NCI-H69 (cell line): ENCODE data around the gene PEX3.
"Not testable (repeated sequence)": the region's sequence is repeated elsewhere in the genome, so short reads cannot be mapped to it uniquely, and the experiment has no call there.

Source experiments
- DNase-seq: peaks from one replicate; lab custom pipeline; 2025; lab: John Stamatoyannopoulos, UW

Gene PEX3

GRCh38 chr6:143449082-143449713, 1.4 kb upstream of the PEX3 start:
- DNase-seq = no peak

- DNase-seq = peak; percentile 68
Observed at GRCh38 chr6:143449714-143450452, 722 bp upstream of the PEX3 start.

DNA sequence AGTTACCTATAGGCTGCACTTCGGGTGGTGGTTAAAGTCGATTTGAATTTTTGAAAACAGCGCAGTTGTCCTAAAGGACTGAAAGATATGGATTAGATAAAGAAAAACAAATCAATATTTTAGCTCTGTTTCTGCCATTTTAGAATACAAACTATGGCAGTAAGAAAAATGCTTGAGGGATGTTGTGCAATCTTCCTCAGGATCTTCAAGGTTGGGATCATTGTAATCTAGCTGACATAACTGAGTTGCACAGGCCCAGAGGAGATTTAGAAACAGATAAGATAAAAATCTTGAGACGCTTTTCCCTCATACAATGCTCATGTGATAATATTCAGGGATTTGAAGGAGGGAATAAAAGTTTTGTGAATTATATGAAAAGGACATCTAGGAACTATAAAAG, 926 bp downstream of the PEX3 start:
- no peak for DNase-seq

DNA sequence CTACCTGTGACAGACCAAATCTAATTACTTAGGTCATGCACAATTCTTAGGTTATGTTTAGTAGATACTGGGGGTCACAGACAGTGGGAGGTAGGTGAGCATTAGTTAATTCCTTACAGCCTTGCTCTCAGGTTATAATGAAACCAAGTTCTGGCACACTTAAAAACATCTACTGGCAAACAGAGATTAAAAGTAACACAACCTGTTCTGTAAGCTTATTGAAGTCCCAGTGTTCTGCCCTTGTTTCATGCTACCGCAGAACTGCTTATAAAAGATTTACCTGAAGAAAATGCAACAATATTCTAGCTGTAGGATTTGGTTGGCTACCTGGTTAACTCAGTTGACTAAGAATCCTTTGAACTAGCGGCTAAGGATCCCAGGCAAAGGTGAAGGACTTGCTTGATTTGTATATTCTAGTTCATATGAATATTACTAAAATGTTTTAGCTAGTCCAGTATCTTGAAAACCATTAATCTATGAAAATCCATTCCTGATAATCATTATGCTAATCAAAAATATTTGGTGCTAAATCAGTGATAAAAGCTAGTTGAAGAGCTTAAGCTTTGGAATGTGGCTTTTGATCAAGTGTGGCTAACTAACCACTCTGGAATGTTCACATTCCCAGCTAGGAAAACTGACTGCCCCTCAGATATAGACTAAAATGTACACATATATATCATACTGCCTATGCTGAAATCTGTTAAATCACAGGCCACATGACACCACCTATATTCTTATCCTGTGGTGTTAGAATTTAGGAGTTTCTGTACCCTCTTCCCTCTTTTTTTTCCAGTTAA, 7.2 kb downstream of the PEX3 start:
- no peak for DNase-seq

DNA sequence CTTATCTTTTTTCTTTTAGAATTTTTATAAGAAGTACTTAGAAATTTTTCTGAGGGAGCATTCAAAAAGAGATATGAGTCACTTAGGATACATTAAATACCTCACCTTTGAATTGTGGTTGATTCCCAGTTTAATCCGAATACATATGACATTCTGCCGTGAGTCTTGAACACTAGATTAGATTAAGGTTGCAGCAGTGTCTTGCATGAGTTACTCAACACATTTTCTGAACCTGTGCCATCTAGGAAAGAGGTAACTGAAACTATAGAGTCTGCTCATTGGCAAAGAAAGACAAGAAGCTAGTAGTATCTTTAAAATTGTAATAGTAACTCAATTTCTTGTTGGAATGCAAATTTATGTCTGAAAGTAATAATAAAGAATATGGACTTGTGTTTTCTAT, 14.9 kb downstream of the PEX3 start:
- no peak for DNase-seq

GRCh38 chr6:143468026-143468425, 17.4 kb downstream of the PEX3 start:
- DNase-seq = no peak

- not testable (repeated sequence) for DNase-seq
Observed at GRCh38 chr6:143468823-143469222, 18.2 kb downstream of the PEX3 start.

- DNase-seq = no peak
Observed at GRCh38 chr6:143471822-143472221, 21.2 kb downstream of the PEX3 start.

DNA sequence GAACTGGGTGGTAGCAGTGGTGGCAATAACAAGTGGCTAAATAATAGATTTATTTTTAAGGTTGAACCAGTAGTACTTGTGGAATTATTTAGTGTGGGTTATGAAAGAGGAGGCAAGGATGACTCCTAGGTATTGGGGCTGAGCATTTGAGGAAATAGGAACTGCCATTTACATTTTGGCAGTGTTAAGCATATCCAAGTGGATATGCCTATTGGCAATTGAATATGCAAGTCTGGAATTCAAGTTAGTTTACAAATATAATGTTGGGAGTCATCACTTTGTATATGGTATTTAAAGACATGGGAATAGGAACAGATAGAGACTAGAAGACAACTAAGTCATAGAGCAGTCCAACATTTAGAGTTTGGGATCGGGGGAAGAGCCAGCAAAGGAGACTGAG, 25.9 kb downstream of the PEX3 start:
- DNase-seq = no peak

- no peak for DNase-seq
Observed at GRCh38 chr6:143478479-143479062, 28.0 kb downstream of the PEX3 start.

DNA sequence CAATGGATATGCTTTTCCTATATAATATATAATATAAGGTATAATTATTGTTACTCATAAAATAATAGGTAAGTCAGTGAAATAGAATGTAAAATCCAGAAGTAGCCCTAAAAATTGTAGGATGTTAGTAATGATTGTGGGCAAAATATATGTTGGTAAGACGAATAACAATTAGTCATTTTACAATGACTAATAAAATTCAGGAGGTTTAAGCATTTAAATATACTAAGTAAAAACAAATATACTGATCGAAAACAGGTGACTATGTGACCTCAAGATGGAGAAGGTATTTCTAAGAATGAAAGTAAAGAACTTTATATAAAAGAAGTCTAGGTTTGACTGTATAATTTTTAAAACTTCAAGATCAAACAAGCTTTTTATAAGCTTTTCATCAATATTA, 32.0 kb downstream of the PEX3 start:
- no peak for DNase-seq

DNA sequence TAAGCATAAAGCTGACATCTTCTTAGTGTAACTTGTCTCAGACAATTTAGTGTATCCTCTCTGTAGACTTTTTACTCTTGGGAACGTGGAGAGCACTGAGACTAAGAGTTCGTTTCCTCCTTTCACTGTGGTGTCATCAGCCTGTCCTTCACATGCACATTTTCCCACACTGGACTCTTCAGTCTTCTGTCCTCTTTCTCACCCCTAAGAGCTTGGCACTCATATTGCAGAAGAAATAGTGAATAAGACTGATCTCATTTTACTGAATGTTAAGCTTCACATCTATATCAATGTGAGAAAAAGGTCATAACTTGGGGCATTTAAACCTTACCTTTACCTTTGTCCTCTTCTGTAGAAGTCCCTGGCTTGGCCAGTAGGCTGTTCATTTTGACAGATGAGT, 35.4 kb downstream of the PEX3 start:
- no peak for DNase-seq

- no peak for DNase-seq
Observed at GRCh38 chr6:143486752-143487151, 36.1 kb downstream of the PEX3 start.

DNA sequence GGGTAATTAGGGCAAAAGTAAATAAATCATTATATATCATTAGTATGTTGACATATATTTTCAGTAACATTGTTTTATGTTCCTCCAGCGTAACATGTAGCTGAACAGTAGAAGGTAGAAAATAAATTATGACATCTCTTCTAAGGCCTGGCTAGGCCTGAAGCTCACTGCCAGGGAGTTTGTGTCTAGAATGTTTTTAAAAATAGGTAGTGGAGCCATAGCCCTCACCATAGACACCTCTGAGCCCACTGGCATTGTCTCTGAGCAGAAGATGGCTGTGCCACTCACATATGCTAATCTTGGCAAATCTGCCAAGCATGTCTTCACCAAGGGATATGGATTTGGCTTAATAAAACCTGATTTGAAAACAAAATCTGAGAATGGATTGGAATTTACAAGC, 39.6 kb downstream of the PEX3 start:
- peak; percentile 25 for DNase-seq

- no peak for DNase-seq
Observed at GRCh38 chr6:143490775-143491174, 40.2 kb downstream of the PEX3 start.

DNA sequence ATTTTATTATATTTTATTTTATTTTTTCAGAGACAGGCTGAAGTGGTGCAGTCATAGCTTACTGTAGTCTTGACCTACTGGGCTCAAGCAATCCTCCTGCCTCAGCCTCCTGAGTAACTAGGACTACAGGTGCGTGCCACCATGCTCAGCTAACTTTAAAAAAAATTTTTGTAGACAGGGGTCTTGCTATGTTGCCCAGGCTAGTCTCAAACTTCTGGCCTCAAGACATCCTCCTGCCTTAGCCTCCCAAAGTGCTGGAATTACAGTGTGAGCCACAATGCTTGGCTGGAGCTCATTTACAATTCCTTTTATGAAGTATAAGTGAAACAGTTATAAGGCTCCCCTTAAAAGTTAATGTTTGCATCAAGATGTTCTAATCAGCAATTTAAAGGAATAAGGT, 46.4 kb downstream of the PEX3 start:
- DNase-seq = no peak

- DNase-seq = no peak
Observed at GRCh38 chr6:143498428-143498827, 47.8 kb downstream of the PEX3 start.

DNA sequence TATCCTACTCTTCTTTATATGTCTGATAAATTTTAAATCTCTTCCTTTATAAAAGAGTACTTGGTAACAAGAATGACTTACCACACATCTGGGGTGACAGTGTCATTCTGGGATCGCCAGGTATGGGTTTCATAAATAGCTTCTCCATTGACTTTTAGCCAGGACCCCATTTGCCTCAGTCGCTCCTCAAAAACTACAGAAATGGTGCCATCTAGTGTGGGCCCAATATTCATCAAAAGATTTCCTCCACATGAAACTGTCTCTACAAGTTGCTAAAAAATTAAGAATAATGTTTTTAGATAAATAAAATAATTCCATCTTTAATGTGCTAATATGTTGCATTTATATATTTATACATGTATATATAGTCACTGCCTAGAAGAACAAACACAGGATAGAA, 51.2 kb downstream of the PEX3 start:
- no peak for DNase-seq

DNA sequence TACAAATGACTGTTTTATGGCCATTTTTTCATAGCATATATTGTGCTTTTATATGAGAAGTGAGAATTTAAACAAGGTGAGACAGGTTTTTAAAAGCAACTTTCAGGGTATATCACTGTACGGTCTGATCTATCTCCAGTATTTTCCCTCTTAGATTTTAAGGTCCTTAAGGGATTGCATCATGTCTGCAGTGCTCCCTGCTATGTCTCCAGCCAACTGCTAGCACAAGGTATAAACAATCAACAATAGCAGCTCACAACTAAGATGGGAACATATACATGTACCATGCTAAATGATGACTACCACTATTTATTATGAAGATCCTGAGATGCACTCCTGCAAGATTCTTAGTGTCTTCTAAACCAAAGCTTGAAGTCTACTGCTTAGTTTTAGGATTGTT, 53.8 kb downstream of the PEX3 start:
- no peak for DNase-seq

- DNase-seq = no peak
Observed at GRCh38 chr6:143505111-143505510, 54.5 kb downstream of the PEX3 start.

DNA sequence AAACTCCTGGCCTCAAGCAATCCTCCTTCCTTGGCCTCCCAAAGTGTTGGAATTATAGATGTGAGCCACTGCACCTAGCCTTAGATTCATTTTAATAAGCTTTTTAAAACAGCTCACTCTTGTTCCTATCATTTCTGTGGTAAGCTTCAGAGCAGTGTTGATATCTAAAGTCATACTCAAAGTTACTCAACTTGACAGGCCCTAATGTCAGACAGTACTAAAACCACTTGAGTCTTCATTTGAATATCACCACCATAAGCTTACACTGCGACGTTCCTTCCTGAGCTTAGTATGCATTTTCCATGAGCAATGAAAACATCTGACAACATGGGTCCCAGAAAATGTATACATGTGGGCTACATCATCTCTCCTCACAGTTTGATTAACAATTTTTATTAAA, 54.9 kb downstream of the PEX3 start:
- DNase-seq = no peak

DNA sequence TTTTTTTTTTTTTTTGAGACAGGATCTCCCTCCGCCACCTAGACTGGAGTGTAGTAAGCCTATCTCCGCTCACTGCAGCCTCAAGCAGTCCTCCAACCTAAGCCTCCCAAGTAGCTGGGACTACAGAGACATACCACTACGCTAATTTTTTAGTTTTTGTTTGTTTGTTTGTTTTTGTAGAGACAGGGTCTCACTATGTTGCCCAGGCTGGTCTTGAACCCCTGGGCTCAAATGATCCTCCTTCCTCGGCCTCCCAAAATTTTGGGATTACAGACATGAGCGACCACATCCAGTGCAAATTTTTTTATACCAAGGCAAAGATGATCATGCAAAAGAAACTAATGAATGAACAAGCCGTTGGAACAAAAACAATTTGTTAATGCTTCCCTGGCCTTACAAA, 55.6 kb downstream of the PEX3 start:
- no peak for DNase-seq

DNA sequence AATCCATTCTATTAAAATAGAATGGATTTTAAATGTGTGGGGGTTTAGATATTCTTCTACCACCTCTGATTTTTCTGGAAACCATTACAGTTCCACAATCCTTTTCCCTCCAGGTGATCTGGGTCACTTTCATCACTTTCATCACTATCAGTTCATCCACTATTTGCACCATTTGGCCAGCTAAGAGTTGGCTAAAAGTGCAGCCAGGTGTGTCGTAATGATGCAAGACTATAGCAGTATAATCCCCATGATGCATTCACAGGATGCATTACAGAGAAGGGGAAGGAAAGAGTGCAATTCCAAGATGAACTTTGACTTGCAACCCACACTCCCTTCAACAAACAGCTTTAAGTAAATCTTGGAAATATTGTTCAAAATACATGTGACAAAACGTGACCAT, 56.0 kb downstream of the PEX3 start:
- DNase-seq = no peak
